Measurements from ENCODE around the gene EPB41L5.
"Not testable (repeated sequence)": the region's sequence is repeated elsewhere in the genome, so short reads cannot be mapped to it uniquely, and the experiment has no call there.

The EPB41L5 gene

DNA sequence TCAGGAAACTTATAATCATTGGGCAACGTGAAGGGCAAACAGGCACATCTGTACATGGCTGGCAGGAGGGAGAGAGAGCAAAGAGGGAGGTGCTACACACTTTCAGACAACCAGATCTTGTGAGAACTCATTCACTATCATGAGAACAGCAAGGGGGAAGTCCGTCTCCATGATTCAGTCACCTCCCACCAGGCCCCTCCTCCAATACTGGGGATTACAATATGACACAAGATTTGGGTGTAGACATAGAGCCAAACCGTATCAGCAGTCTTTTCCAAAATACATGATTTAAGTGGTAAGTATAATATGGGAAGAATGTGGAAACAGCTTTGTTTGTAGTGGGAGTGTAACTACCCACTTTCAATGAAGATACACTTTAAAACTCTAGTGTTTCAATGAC is 65.0 kb downstream of the EPB41L5 start:
- Histone ChIP-seq H3K27ac (no peak overlapping the region), H3K4me3 (no peak overlapping the region)

DNA sequence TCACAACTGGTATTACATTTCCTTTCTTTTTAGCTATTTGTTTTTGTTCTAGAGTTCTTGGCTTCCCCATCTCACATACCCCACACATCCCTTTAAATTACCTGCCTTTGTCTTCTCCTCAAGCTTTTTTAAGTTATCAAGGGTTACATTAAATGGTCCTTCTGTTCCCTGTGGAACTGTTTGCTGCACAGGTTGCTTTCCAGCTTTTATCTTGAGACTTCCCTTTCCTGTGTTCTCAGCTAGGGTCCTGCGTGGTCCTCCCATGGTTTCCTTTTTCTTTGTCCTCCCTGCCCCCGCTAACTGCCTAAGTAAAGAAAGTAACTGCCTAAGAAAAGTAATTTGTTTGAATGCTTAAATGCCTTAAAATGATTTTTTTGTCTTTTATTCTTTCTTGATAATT is 66.8 kb downstream of the EPB41L5 start:
- H3K27ac ChIP-seq, result no peak overlapping the region
- H3K4me3 ChIP-seq, result no peak overlapping the region

DNA sequence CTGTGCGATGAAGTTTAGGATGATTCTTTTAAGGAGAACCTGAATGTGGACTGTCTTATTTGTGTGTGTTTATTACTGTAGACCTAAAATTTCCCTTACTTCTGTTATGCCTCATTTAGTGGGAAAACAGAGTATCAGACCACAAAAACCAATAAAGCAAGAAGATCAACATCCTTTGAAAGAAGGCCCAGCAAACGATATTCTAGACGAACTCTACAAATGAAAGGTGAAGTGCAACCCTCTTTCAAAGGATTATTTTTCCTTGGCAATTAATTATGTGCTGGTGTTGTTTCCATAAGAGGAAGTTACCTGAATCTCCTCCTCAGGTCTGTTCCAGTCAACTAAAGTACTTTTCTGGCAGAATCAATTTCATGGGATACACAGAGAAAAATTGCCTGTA is 78.6 kb downstream of the EPB41L5 start:
- no peak overlapping the region for H3K4me3 ChIP-seq
- H3K27ac ChIP-seq, result no peak overlapping the region

DNA sequence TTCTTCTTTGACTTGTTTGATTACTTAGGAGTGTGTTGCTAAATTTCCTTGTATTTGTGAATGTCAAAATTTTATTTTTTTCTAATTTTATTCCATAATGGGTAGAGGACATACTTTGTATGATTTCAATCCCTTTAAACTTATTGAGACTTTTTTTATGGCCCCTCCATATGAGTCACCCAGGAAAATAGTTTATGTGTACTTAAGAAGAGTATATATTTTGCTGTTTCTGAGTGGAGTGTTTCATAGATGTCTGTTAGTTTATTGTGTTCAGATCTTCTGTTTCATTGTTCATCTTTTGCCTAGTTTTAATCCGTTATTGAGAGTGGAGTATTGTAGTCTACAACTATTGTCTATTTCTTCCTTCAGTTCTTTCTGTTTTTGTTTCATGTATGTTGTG is 81.9 kb downstream of the EPB41L5 start:
- Histone ChIP-seq H3K27ac (no peak overlapping the region), H3K4me3 (no peak overlapping the region)

DNA sequence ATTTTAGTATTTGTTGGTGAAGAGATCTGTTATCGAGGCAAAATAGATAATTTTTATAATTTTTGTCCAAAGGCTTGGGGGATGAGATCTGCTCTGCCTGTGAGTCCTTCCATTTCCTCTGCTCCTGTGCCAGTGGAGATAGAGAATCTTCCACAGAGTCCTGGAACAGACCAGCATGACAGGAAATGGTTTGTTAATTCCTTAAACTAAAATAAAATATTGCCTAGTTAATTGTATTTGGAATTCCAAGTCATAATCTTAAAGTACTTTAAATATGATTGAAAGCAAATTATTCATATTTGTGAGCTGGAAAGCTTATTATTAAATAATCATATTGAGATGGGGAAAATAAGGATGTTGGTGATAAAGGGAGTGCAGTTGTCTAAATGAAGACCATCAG is 87.8 kb downstream of the EPB41L5 start:
- H3K27ac ChIP-seq, result no peak overlapping the region

DNA sequence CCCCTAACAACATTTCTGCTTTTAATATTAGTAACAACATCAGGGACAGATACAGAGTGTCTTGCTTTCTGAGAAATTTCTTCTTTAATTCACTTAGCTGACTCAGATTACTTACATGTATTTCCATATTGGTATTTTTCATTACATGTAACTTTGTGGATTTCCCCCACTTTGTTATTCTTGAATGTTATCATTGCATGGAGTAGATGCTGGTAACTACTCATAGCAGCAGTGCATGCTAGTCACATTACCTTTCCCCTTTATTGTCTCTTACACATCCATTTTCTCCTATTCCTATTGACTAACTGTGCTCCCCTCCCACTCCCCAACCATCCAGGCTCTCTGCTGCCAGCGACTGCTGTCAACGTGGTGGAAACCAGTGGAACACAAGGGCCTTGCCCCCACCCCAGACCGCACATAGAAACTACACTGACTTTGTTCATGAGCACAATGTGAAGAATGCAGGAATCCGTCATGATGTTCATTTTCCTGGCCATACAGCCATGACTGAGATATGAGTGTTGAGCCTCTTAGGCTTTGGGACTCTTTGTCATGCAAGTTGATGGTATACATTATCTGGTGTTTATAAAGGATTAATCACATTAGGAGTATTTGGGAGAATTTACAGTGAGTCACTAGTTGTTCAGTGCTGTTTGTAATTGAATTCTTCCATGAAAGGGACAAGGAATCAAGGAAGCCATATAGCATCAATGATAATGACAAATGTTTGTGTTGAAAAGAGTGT is 91.0 kb downstream of the EPB41L5 start:
- Histone ChIP-seq H3K4me3 (no peak overlapping the region), H3K27ac (no peak overlapping the region)

More for the DNA sequence above, 87.8 kb downstream of the EPB41L5 start:
- no peak overlapping the region for H3K4me3 ChIP-seq

DNA sequence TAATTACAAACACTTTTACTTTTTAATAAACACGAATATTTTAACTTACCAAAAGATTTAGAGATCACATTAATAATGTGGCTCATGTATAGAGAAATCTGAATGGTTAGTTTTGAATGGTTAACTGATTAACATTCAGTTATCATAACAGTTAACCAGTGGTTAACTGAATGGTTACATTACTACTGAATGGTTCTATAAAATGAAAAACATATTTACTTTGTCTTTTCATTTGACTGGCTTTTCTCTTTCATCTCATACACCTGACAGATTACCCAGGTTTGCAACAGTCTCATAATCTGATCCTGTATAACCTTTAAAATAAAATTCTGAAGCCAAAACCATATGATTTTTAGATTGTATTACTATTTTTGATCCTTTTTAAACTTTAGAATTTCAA is 91.9 kb downstream of the EPB41L5 start:
- H3K4me3 ChIP-seq, result no peak overlapping the region
- no peak overlapping the region for H3K27ac ChIP-seq

DNA sequence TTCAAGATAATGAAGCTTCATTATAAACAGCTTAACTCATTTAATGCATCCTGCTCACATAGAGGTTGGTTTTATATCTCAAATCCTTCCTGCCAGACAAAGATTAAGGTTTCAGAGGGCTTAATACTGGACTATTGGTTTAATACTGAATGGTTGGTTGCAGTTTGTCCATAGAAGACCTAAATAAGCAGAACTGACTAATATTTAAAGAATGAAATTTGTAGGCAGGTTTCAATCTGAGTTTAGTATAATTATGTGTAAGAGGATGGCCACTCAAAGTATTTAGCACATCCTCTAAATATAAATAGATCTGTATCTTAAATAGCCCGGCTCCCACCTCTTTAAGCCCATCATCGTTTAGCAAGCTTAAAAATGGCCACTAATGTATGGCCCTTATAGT is 92.5 kb downstream of the EPB41L5 start:
- no peak overlapping the region for H3K4me3 ChIP-seq
- H3K27ac ChIP-seq, result no peak overlapping the region

DNA sequence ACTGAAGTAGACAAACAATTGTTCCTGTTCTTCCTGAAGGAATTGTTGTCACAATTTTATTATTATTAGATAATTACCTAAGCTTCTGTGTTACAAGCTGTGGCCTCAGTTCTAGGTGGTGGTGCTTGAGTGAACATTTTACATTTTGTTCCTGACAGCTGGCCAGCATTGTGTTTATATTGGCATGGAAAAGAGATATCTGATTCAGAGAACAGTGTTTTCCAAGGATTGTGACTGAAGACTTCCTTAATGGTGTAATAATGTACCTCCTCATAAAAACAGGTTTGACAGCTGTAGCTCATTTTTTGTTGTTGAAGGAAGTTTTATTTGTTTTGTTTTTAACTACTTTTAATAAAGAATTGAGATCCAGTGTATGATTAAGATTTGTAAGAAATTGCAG is 95.2 kb downstream of the EPB41L5 start:
- no peak overlapping the region for H3K27ac ChIP-seq

DNA sequence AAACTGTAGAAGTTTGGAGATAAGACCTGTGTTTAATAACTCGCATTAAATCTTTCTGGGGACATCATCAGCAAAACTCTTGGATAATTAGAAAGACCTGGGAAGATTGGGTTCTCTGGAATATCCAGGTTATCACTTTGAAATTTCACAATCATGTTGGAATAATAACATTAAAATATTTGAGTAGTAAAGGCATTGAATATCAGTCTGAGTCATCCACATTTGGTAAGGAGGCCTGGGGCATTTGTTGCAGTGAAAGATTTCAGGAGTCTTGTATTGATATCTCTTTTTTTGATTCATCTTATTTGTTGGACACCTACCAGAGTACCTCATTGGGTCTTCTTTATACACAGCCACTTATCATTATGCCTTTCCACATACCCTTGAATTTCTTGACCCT is 95.9 kb downstream of the EPB41L5 start:
- no peak overlapping the region for H3K4me3 ChIP-seq

More for the DNA sequence above, 95.2 kb downstream of the EPB41L5 start:
- H3K4me3 ChIP-seq, result no peak overlapping the region

DNA sequence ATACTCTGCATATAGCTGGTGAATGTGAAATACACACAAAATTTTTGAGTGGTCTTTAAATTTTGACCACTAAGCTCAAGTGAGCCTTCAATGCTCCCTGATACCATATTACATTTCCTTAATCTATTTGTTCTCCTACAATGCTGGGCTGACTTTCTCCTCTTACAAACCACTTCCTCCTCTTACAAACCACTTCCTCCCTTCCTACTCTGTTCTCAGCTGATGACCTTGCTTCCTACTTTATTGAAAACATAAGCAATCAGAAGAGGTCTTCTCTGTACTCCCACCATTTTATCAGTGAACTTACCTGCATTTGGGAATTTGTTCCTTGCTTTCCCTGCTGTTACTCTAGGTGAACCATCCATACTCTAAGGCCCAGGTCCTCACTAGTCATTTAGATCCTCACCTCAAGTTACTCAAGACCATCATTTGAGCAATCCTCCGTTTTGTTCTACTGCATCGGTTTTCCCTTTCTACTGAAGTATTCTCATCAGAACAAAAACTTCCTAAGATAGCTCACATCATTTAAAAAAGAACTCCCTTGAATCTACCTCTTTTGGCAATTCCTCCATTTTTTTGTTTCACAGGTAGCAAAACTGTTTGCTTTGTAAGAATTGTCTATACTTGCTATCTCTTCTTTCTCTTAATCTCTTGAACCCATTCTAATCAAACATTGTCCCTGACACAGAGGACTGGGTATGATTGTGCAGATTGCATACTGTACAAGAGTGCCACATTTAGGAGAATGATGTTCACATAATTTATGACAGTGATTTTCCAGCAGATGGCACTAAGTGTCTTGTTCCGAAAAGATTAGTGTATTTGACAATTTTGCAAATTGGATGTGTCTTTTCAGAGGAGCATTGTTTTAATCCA is 96.5 kb downstream of the EPB41L5 start:
- Histone ChIP-seq H3K27ac (peak overlapping the region in 2 of 21 experiments; percentile 2 to 56), H3K4me3 (no peak overlapping the region)

More for the DNA sequence above, 95.9 kb downstream of the EPB41L5 start:
- H3K27ac ChIP-seq, result peak overlapping the region in 2 of 21 experiments; percentile 2 to 56

DNA sequence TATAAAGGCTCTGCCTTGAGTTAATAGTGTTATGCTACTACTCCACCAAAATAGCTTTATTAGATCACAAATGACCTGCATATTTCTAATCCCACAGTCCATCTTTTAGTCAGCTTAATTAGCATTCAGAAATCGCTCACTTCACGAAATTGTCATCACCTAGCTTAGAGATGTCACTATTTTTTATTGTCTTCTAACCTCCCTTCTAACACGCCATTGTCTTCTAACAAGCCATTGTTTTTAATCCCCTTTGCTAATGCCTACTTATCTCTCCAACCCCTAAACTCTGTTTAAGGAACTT is 97.1 kb downstream of the EPB41L5 start:
- H3K4me3 ChIP-seq, result no peak overlapping the region
- H3K27ac ChIP-seq, result no peak overlapping the region

DNA sequence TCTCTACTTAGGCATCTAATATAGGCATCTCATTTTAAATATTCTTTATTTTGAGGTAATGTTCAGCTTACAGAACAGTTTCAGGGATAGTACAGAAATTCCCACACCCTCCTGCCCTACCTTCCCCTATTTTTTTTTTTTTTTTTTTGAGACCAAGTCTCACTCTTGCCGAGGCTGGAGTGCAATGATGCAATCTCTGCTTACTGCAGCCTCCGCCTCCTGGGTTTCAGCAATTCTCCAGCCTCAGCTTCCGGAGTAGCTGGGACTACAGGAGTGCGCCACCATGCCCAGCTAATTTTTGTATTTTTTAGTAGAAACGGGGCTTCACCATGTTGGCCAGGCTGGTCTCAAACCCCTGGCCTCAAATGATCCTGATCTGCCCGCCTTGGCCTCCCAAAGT is 97.6 kb downstream of the EPB41L5 start:
- Histone ChIP-seq H3K4me3 (no peak overlapping the region), H3K27ac (no peak overlapping the region)

DNA sequence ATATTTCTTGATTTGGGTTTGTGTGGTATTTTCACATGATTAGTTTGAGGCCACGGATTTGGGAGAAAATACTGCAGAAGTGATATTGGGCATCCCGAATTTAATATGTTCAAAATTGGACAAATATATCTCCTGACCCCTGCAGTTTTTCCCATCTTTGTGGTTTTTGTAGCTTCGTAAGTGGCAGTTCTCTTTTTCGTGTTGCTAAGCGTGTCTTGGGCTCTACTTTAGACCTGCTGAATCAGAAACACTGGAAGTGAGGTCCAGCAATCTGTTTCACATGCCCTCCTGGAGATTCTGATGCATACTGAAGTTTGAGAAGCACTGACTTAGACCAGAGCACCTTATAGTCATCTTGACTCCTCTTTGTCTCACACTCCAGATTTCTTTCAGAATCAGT is 98.3 kb downstream of the EPB41L5 start:
- no peak overlapping the region for H3K4me3 ChIP-seq
- H3K27ac ChIP-seq, result no peak overlapping the region

DNA sequence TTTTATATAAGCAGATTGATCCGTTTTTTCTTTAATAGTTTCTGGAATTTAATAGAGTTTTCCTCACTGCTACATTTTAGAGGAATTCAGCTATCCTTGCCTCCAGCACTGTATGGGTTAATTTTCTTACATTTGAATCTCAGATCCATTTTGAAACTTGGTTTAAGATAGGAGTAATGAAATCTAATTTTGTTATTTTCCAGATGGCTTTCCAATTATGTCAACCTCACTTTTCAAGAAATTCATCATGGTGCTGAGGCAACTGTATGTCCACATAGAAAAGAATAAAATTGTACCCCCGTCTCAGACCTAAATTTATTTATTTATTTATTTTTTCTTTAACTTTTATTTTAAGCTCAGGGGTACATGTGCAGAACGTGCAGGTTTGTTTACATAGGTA is 105.1 kb downstream of the EPB41L5 start:
- Histone ChIP-seq H3K27ac (no peak overlapping the region), H3K4me3 (no peak overlapping the region)

DNA sequence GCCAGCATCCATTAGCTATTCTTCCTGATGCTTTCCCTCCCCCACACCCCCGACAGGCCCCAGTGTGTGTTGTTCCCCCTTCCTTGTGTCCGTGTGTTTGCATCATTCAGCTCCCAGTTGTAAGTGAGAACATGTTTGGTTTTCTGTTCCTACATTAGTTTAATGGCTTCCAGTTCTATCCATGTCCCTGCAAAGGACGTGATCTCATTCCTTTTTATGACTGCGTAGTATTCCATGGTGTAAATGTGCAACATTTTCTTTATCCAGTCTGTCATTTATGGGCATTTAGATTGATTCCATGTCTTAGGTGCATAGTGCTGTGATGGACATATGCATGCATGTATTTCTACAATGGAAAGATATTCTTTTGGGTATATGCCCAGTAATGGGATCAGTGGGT is 105.6 kb downstream of the EPB41L5 start:
- Histone ChIP-seq H3K4me3 (no peak overlapping the region), H3K27ac (no peak overlapping the region)

DNA sequence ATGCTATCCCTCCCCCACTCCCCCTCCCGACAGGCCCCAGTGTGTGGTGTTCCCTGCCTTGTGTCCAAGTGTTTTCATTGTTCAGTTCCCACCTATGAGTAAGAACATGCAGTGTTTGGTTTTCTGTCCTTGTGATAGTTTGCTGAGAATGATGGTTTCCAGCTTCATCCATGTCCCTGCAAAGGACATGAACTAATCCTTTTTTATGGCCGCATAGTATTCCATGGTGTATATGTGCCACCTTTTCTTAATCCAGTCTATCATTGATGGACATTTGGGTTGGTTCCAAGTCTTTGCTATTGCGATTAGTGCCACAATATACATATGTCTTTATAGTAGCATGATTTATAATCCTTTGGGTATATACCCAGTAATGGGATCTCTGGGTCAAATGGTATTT is 108.5 kb downstream of the EPB41L5 start:
- not testable (repeated sequence) for H3K27ac ChIP-seq, H3K4me3 ChIP-seq

DNA sequence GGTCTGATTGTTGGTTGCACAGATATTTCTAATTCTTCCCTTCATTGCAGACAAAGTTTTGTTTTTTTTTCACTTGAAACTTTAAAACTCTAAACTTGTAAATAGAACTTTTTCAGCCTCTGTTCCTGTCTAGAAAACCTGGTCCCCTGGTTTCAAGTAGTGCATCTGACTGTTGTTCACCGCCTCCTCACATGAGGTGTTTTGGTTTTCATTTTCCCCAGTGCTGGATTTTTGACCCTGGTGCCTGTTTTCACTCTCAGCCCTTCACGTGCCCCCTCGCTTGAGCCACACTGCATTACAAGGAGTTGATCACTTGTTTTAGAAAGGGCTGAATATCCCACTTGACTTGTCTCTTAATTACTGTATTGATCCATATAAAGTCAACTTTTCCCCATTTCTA is 110.2 kb downstream of the EPB41L5 start:
- Histone ChIP-seq H3K4me3 (no peak overlapping the region), H3K27ac (no peak overlapping the region)

DNA sequence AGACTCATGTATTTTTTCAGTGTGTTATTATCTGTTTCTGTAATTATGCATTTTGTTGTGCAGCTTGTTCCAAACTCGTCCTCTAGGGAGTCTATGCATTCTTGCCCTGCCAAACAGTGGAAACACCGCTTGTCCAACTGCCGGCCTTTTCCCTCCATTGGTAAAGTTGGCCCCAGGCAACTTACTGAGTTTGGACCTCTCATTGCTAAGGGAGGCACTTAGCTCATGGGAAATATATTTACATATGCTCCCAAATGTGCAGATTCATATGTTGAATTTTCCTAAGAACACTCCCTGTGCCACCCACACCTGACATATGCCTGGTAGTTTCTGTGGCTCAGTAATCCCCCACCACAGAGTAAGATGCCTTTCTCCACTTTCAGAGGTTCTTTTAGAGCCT is 112.3 kb downstream of the EPB41L5 start:
- H3K27ac ChIP-seq, result no peak overlapping the region
- no peak overlapping the region for H3K4me3 ChIP-seq

DNA sequence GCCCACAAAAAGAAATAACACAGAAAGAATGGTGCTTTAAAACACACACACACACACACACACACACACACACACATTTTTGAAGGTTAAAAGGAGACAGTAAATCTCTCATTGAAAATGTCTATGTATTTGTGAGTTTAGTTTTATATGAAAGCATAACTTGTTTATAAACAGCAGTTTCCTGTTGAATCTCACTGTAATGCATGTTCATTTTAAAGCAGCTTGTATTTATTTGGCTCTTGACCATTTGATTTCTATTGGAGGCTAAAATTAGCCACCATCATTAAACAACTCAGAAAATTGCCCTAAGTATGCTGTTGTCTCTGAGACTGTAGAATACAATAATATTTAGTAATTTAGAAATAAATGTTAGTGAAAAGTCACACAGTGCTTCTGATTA is 115.3 kb downstream of the EPB41L5 start:
- Histone ChIP-seq H3K27ac (no peak overlapping the region), H3K4me3 (no peak overlapping the region)

DNA sequence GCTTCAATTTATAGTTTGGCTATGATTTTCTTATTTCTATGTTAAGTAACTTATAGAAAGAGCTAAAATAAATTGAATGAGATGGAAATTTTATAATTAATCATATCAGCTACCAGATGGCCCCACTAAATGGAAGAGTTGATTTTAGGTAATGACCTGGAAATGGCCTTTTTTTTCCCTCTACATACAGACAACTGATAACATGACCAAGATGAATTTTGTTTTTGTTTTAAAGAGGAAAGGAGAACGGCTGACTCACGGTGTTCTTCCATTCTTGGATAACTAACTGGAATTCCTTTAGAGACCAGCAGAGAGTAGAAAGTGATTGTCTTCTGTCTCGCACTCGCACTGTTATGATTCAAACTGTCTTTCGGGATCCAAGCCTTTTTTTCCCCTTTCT is 119.3 kb downstream of the EPB41L5 start:
- Histone ChIP-seq H3K4me3 (no peak overlapping the region), H3K27ac (no peak overlapping the region)
